Body of pancreas (tissue), 4 donors: ENCODE measurements around the gene MLH1.

Experiments used
- POLR2A ChIP-seq, 3 donors: fragments of 450-650 bp; IDR thresholded peaks; one replicate each; pipeline ENCODE4 v1.6.1; 2016; ENCODE audit warnings: antibody characterized with exemption in 3 of 3, mild to moderate bottlenecking in 2 of 3
- TF ChIP-seq, protein P1 (sequence below), 7 experiments: fragments of 450-650 bp in 4 of 7; fragments of 200-600 bp in 3 of 7; sonication (generic) in 3 of 7; IDR thresholded peaks; one replicate each; pipeline ENCODE4 v1.5.1; 2016 to 2019; ENCODE audit warnings: antibody characterized with exemption in 7 of 7

GRCh38 chr3:37074178-37074577 is 80.9 kb downstream of the MLH1 start:
- TF ChIP-seq, protein P1, sequence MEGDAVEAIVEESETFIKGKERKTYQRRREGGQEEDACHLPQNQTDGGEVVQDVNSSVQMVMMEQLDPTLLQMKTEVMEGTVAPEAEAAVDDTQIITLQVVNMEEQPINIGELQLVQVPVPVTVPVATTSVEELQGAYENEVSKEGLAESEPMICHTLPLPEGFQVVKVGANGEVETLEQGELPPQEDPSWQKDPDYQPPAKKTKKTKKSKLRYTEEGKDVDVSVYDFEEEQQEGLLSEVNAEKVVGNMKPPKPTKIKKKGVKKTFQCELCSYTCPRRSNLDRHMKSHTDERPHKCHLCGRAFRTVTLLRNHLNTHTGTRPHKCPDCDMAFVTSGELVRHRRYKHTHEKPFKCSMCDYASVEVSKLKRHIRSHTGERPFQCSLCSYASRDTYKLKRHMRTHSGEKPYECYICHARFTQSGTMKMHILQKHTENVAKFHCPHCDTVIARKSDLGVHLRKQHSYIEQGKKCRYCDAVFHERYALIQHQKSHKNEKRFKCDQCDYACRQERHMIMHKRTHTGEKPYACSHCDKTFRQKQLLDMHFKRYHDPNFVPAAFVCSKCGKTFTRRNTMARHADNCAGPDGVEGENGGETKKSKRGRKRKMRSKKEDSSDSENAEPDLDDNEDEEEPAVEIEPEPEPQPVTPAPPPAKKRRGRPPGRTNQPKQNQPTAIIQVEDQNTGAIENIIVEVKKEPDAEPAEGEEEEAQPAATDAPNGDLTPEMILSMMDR (IDR thresholded peaks at IDR 0.05): no peak
- TF ChIP-seq POLR2A (IDR thresholded peaks at IDR 0.05): no peak
